Left colon (tissue), 2 donors: ENCODE measurements around the gene ZBTB9. TPM values are rescaled to one million over a fixed set of nuclear protein-coding genes. Genes with fewer than 3 reads are reported as not detected.
"Not testable (repeated sequence)": the region's sequence is repeated elsewhere in the genome, so short reads cannot be mapped to it uniquely, and the experiment has no call there.

Source experiments
- ATAC-seq: fragments of 200-7000 bp; cut with Tn5 transposase; one replicate; pipeline ENCODE4 v1.9.1; 2020; ENCODE audit warnings: mild to moderate bottlenecking, moderate library complexity
- DNase-seq, 2 donors: peaks; one replicate each; pipeline ENCODE4 v3.0.0-alpha.2; 2020
- intact Hi-C, 2 donors: fragments of 100-400 bp; cut with DNase I in 1 of 2; cut with micrococcal nuclease in 1 of 2; formaldehyde crosslinking; loops; one replicate each; pipeline versions ENCODE4 v1.11.2 to v1.14.0; 2022; cut with DNase I, micrococcal nuclease
- total RNA-seq, 2 donors: library from RNA; stranded (reverse); fragmentation: NEBNext Ultra II Directional; extraction: Animal tissue kit (Norgen Biotek cat#: 25700); gene quantifications; one replicate each; pipeline ENCODE4 v1.2.1, GENCODE V29; 2021
- donor health status: DM: no; HTN: no; CAD: no.
- donor health status: DM: yes; HTN: yes; CAD: no.

The ZBTB9 gene
- total RNA-seq, 2 donors from 2014 or later, result 3.9 to 7.9 TPM

DNA sequence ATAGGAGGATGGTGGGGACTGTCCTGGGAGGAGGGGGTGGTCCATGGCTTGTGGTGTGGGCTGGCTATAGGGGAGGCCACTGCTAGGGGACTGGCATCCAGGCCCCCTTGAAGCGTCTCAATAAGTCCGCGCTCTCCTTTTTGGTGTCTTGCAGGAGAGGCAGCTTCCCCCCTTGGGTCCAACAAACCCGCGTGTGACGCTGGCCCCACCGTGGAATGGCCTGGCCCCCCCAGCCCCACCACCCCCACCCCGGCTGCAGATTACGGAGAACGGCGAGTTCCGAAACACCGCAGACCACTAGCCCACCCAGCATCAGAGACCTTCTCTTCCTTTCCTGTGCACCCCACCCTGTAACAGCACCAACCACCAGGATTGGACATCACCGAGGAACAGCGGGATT lies 2.8 kb upstream of the ZBTB9 start:
- no peak for DNase-seq
- no peak for ATAC-seq
- intact Hi-C loops, result loop anchor here in 1 of 2 donors (10.0 kb wide), 1 partner anchor 67 kb away; no protein-coding TSS in a partner anchor

DNA sequence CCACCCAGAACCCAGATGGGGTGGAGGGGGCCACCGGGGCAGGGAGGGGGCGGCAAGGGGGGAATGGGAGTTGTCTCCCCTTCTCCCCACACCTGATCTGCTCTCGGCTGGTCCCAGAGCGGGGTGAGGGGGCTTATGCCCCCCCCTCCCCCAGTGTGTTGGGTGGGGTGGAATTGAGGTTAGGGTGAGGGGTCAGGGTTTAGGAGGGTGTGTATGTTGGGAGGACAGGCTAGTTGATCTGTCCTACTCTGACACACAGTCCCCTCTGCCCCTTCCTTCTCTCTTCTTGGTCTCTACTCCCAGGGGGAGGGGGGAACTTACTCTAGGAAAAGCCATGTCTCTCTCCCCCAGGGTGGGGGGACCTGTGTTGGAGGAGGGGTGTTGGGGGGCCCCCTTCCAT lies 1.9 kb upstream of the ZBTB9 start:
- no peak for DNase-seq
- intact Hi-C loops, result loop anchor here in 1 of 2 donors (10.0 kb wide), 1 partner anchor 68 kb away; no protein-coding TSS in a partner anchor
- ATAC-seq, result no peak

DNA sequence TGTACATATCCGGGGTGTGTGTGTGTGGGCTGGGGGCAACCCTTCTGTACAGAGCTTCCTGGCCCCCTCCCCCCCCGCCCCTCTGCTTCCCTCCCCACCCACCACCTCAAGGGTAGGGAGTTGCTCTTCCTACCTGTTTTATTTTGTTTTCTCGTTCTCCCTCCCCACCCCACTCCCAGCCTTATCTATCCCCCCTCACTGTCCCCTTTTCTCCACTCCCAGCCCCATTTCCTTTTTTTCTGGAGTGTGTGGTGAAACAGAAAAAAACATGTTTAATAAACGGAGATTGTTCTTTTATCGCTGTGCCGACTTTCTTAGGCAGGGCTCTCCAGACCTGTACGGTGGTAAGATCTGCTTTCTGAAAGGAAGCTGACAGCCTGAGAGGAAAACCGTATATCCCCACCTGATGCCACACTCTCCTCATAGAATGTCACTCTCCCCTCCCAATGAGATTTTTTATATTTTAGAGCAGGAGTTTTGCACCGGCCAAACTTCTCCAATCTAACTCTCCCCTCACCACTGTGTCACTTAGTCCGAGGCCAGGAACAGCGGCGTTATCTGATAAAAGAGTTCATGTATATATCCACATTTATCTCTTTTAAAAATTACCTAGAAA lies 875 bp upstream of the ZBTB9 start:
- intact Hi-C loops, result loop anchor here in 1 of 2 donors (10.0 kb wide), 1 partner anchor 69 kb away; no protein-coding TSS in a partner anchor
- DNase-seq (no peak), ATAC-seq (no peak)

DNA sequence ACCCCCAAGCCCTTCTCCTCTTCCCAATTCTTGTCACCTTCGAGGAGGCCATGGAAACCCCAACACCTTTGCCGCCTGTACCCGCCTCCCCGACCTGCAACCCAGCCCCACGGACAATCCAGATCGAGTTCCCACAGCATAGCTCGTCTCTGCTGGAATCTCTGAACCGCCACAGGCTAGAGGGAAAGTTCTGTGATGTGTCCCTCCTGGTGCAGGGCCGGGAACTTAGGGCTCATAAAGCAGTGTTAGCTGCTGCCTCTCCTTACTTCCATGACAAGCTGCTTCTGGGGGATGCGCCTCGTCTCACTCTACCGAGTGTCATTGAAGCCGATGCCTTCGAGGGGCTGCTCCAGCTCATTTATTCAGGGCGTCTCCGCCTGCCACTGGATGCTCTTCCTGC lies 675 bp downstream of the ZBTB9 start:
- intact Hi-C loops, result loop anchor here in 1 of 2 donors (10.0 kb wide), 1 partner anchor 70 kb away; no protein-coding TSS in a partner anchor
- DNase-seq (no peak), ATAC-seq (no peak)

DNA sequence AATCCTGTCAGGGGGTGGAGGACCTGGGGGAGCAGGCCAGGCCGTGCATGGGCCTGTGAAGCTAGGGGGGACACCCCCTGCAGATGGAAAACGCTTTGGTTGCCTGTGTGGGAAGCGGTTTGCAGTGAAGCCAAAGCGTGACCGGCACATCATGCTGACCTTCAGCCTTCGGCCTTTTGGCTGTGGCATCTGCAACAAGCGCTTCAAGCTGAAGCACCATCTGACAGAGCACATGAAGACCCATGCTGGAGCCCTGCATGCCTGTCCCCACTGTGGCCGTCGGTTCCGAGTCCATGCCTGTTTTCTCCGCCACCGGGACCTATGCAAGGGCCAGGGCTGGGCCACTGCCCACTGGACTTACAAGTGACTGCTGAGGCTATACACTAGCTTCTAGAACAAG lies 1.8 kb downstream of the ZBTB9 start:
- ATAC-seq (no peak), DNase-seq (no peak)
- intact Hi-C loops, result loop anchor here in 1 of 2 donors (10.0 kb wide), 1 partner anchor 71 kb away; no protein-coding TSS in a partner anchor

DNA sequence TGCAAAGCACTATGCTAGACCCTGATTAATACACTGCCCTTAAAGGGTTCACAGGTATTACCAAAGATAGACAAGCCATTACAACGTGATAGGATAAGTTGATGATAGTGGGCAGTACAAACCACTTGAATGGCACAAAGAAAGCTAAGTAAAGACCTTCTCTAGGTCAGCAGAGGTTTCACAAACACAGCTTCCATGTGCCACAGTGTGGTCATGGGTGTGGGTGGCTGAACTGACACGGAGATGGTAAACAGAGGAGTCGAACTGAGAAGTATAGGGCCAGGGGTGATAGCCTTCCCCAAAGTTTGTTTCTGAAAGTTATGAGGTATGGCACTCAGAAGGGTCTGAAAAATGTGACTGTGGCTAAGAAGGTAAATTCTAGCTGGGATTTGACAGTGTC lies 4.3 kb downstream of the ZBTB9 start:
- intact Hi-C loops, result loop anchor here in 1 of 2 donors (10.0 kb wide), 1 partner anchor 74 kb away; no protein-coding TSS in a partner anchor
- DNase-seq (no peak), ATAC-seq (no peak)

DNA sequence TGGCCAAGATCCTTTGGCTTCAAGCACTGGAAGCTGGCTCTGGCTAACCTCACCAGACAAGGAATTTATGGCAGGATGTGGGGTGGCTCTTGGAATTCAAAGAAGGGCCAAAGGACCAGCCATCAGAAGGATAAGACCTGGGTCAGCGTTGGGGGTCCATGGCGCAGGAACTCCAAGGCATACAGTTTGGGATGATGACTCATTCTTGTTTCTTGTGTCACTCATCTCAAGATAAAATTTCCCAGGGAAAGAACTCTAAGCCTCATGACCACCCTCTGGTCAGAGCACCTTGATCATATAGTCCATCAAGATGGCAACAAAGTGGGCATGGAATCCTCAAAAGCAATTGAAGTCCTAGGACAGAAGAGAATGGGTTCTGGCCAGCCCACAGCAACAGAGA lies 4.8 kb downstream of the ZBTB9 start:
- ATAC-seq, result no peak
- intact Hi-C loops, result loop anchor here in 1 of 2 donors (10.0 kb wide), 1 partner anchor 74 kb away; no protein-coding TSS in a partner anchor
- no peak for DNase-seq

DNA sequence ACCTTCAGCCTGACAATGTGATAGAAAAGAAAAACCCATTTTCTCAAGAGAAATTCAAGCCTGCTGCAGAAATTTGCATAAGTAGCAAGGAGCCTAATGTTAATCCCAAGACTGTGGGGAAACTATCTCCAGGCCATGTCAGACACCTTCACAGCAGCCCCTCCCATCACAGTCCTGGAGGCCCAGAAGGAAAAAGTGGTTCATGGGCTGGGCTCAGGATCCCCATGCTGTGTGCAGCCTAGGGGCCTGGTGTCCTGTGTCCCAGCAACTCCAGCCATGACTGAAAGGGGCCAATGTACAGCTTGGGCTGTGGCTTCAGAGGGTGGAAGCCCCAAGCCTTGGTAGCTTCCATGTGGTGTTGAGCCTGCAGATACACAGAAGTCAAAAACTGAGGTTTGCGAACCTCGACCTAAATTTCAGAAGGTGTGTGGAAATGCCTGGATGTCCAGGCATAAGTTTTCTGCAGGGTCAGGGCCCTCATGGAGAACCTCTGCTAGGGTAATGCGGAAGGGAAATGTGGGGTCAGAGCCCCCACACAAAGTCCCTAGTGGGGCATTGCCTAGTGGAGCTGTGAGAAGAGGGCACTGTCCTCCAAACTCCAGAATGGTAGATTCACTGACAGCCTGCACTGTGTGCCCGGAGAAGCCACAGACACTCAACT lies 11.8 kb downstream of the ZBTB9 start:
- ATAC-seq (no peak), DNase-seq (no peak)
- intact Hi-C loops, result no loop called here

DNA sequence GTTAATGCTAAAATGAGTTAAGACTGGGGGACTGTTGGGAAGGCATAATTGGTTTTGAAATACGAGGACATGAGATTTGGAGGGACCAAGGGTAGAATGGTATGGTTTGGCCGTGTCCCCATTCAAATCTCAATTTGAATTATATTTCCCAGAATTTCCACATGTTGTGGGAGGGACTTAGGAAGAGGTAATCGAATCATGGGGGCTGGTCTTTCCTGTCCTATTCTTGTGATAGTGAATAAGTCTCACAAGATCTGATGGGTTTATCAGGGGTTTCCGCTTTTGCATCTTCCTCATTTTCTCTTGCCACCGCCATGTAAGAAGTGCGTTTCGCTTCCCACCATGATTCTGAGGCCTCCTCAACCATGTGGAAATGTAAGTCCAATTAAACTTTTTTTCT lies 12.7 kb downstream of the ZBTB9 start:
- ATAC-seq, result no peak
- DNase-seq, result no peak
- intact Hi-C loops, result no loop called here

DNA sequence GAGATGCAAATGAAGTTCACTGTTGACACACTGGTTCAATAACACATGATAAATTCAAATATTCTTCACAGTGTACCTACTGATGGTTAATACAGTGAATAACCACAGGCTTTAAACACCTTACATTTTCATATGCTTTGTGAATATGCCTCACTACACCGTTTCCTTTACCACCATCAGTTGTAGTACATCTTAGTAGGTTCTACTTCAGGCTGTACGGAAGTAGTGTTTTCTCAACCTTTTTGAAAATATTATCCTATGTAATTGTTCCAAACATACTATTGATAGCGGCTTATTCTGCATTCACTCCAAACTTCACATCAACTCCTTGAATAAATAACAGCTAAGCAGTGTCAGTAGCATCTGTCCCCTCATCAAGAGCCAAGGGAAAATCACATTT lies 15.3 kb downstream of the ZBTB9 start:
- DNase-seq (no peak), ATAC-seq (no peak)
- intact Hi-C loops, result no loop called here

DNA sequence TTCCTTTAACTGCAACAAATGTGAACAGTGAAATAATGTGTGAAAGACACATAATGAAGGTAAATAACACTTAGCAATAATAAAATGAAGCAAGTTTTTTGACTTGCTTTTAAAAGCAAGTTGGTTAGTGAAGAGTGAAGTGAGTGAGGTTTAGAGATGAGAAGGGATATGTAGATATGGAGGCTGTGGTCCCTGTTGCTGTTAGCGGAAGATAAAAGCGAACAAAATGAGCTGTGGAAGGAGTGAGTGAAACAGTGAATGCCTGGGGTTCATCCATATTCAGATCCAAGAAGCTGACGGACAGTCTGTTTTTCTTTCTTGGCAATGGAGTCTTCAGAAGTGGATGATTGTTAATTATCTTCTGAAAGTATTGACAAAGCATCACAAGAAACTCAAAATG lies 23.5 kb downstream of the ZBTB9 start:
- DNase-seq, result no peak
- intact Hi-C loops, result no loop called here

DNA sequence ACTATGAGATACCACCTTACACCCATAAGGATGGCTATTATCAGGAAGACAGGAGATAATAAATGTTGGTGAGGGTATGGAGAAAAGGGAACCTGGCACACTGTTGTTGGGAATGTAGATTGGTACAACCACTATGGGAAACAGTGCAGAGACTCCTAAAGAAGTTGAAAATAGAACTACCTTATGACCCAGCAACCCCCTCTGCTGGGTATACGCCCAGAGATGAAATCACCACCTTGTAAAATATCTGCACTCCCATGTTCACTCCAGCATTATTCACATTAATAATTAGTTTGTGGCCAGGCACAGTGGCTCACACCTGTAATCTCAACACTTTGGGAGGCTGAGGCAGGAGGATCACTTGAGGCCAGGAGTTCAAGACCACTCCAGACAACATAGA lies 26.8 kb downstream of the ZBTB9 start:
- ATAC-seq, result no peak
- intact Hi-C loops, result no loop called here
- no peak for DNase-seq

More for the DNA sequence above, 23.5 kb downstream of the ZBTB9 start:
- ATAC-seq, result no peak

DNA sequence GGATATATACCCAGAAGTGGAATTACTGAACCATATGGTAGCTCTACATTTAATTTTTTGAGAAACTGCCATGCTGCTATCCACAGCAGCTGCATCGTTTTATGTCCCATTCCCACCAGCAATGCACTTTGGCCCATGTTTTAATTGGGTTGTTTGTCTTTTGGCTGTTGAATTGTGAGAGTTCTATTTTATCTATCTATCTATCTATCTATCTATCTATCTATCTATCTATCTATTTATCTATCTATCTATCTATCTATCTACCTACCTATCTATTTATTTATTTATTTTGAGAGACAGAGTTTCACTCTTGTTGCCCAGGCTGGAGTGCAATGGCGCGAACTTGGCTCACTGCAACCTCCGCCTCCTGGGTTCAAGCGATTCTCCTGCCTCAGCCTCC lies 28.2 kb downstream of the ZBTB9 start:
- DNase-seq, ATAC-seq, intact Hi-C loops: not testable (repeated sequence)

DNA sequence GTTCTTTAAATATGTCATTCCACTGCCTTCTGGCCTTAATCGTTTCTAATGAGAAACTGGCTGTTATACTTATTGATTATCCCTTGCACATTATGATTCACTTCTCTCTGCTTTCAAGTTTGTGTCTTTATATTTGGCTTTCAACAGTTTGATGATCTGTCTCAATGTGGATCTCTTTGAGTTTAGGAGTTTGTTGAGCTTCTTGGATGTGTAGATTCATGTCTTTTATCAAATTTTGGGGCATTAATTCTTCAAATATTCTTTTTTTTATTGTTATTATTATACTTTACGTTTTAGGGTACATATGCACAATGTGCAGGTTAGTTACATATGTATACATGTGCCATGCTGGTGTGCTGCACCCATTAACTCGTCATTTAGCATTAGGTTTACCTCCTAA lies 29.3 kb downstream of the ZBTB9 start:
- no peak for ATAC-seq
- intact Hi-C loops, result no loop called here
- no peak for DNase-seq

DNA sequence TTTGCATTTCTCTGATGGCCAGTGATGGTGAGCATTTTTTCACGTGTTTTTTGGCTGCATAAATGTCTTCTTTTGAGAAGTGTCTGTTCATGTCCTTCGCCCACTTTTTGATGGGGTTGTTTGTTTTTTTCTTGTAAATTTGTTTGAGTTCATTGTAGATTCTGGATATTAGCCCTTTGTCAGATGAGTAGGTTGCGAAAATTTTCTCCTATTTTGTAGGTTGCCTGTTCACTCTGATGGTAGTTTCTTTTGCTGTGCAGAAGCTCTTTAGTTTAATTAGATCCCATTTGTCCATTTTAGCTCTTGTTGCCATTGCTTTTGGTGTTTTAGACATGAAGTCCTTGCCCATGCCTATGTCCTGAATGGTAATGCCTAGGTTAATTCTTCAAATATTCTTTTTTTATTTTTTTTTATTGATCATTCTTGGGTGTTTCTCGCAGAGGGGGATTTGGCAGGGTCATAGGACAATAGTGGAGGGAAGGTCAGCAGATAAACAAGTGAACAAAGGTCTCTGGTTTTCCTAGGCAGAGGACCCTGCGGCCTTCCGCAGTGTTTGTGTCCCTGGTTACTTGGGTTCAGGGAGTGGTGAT lies 30.4 kb downstream of the ZBTB9 start:
- DNase-seq, ATAC-seq, intact Hi-C loops: not testable (repeated sequence)

DNA sequence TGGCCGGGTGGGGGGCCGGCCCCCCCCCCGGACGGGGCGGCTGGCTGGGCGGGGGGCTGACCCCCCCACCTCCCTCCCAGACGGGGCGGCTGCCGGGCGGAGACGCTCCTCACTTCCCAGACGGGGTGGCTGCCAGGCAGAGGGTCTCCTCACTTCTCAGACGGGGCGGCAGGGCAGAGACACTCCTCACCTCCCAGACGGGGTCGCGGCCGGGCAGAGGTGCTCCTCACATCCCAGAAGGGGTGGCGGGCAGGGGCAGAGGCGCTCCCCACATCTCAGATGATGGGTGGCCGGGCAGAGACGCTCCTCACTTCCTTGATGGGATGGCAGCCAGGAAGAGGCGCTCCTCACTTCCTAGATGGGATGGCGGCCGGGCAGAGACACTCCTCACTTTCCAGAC lies 31.3 kb downstream of the ZBTB9 start:
- intact Hi-C loops, ATAC-seq, DNase-seq: not testable (repeated sequence)

DNA sequence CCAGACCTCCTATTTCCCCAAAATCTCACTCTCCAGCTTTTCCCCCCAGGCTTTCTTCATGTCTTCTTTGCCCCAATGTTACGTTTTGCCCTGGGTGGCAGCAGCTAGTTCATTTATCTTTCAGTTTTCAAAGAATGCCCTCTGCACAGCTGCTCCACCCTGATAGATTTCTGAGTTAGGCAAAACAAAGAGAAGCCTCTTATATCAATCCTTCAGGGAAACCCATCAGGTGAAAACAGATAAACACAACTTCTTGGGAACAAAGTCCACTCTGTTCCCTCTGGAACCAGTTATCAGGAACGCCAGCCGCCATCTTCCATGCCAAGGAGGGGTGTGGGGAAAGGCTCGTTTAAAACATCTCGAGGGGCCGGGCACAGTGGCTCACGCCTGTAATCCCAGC lies 34.0 kb downstream of the ZBTB9 start:
- no peak for ATAC-seq
- intact Hi-C loops, result no loop called here
- DNase-seq, result no peak

DNA sequence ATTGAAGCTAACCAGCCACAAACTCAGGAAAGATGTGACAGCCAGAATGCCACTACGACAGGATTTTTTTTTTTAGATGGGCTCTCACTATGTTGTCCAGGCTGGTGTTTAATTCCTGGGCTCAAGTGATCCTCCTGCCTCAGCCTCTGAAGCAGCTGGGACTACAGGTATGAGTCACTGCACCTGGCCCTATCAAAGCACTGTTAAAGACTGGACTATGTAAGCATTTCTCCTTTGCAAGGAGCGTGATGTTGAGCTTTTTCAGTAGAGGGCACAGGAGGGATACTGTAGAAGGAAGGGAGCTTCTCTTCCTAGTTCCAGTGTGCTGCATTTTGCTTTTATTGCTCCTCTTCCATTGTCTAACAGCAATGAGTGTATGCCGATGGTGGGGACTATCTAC lies 35.8 kb downstream of the ZBTB9 start:
- intact Hi-C loops, result no loop called here
- DNase-seq (no peak), ATAC-seq (no peak)

DNA sequence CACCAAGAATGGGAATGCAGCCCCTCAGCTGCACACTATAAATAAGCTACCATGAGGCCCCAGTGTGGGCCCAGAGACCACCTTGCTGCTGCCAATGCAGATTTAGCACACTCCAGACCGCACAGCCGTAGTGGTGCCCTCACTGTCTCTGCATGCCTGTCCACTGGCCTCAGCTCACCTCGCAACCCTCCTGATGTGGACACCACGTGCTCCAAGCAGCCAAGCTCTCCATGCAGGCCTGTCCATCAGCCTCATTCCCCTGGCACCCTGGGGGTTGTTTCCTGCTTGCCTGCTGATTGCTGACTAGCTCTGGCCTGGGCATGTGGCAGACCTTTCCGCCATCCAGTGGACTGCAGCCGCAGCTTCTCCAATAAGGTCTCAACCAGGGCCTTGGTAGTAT lies 36.2 kb downstream of the ZBTB9 start:
- intact Hi-C loops, result no loop called here

DNA sequence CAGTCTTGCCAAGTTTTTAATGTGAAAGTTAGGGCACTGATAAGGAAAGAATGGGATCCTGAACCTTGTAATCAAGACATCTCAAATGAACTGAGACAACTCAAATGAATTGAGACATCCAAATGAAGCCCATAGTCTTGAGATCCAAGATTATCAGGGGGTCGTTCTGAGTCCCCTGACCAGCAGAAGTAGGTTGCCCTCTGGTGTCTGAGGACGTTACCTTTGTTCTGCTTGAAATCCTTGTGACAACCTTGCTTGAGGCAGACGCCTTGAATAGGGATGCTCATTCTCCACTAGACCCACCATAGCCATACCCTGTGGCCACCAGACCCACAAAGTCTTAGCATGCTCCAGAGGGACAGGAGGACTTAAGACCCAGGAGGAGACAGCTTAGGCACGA lies 37.7 kb downstream of the ZBTB9 start:
- intact Hi-C loops, result no loop called here
- ATAC-seq (no peak), DNase-seq (no peak)

More for the DNA sequence above, 36.2 kb downstream of the ZBTB9 start:
- no peak for DNase-seq
- ATAC-seq, result no peak
